Epithelial cell of prostate (primary cell): ENCODE measurements around the gene IL17B.

Experiments used
- DNase-seq: peaks from one replicate; pipeline ENCODE4 v3.0.0-alpha.2; 2011; ENCODE audit warnings: low read depth, low spot score
- H3K27ac ChIP-seq: fragments of 450-650 bp; 2 replicates; pipeline ENCODE4 v1.5.1; 2017; ENCODE audit warnings: mild to moderate bottlenecking

IL17B gene

GRCh38 chr5:149379177-149379761, at the start of gene IL17B:
IL17B (minus strand) TSS chr5:149379292; CDS start chr5:149379225, 67 bp downstream.
- no peak within 1 kb of the TSS for H3K27ac ChIP-seq
- no peak for DNase-seq

- DNase-seq, result no peak
- H3K27ac ChIP-seq, result no peak overlapping the region
These were observed 48.9 kb upstream of the IL17B start for GRCh38 chr5:149428032-149428431.

GRCh38 chr5:149427374-149427773, 48.3 kb upstream of the IL17B start:
- DNase-seq, result no peak
- H3K27ac ChIP-seq, result no peak overlapping the region

- H3K27ac ChIP-seq, result no peak overlapping the region
- no peak for DNase-seq
These were observed 47.8 kb upstream of the IL17B start for GRCh38 chr5:149426931-149427330.

GRCh38 chr5:149425729-149426128, 46.6 kb upstream of the IL17B start:
- no peak overlapping the region for H3K27ac ChIP-seq
- DNase-seq, result no peak

- no peak for DNase-seq
- no peak overlapping the region for H3K27ac ChIP-seq
These were observed 45.6 kb upstream of the IL17B start for GRCh38 chr5:149424371-149425315.

GRCh38 chr5:149423794-149424268, 44.7 kb upstream of the IL17B start:
- H3K27ac ChIP-seq, result no peak overlapping the region

GRCh38 chr5:149423049-149423793, 44.1 kb upstream of the IL17B start:
- DNase-seq, result no peak
- no peak overlapping the region for H3K27ac ChIP-seq

More at GRCh38 chr5:149423794-149424268, 44.7 kb upstream of the IL17B start:
- no peak for DNase-seq

GRCh38 chr5:149422366-149423048, 43.4 kb upstream of the IL17B start:
- no peak overlapping the region for H3K27ac ChIP-seq
- DNase-seq, result no peak

- H3K27ac ChIP-seq, result no peak overlapping the region
- DNase-seq, result no peak
These were observed 42.7 kb upstream of the IL17B start for GRCh38 chr5:149421834-149422233.

- DNase-seq, result no peak
- no peak overlapping the region for H3K27ac ChIP-seq
These were observed 42.2 kb upstream of the IL17B start for GRCh38 chr5:149421372-149421685.

- no peak for DNase-seq
- no peak overlapping the region for H3K27ac ChIP-seq
These were observed 41.7 kb upstream of the IL17B start for GRCh38 chr5:149420545-149421371.

- no peak for DNase-seq
- no peak overlapping the region for H3K27ac ChIP-seq
These were observed 40.9 kb upstream of the IL17B start for GRCh38 chr5:149419859-149420544.

GRCh38 chr5:149419532-149419858, 40.4 kb upstream of the IL17B start:
- DNase-seq, result no peak
- no peak overlapping the region for H3K27ac ChIP-seq

- DNase-seq, result no peak
These were observed 39.9 kb upstream of the IL17B start for GRCh38 chr5:149418910-149419531.

GRCh38 chr5:149417711-149418368, 38.7 kb upstream of the IL17B start:
- DNase-seq, result no peak
- H3K27ac ChIP-seq, result no peak overlapping the region

More at GRCh38 chr5:149418910-149419531, 39.9 kb upstream of the IL17B start:
- no peak overlapping the region for H3K27ac ChIP-seq

GRCh38 chr5:149416987-149417710, 38.1 kb upstream of the IL17B start:
- DNase-seq, result no peak
- no peak overlapping the region for H3K27ac ChIP-seq
